Colon (tissue), 2 donors: ENCODE measurements around the gene DDR2.
"Not testable (repeated sequence)": the region's sequence is repeated elsewhere in the genome, so short reads cannot be mapped to it uniquely, and the experiment has no call there.

ENCODE experiments used
- FAIRE-seq: peaks from 2 replicates; lab custom pipeline; 2012; peaks lifted over from hg19 to GRCh38; lab: Jason Lieb, UNC
- donor health status: control.
- donor health status: control.

DDR2 gene

GRCh38 chr1:162632217-162632666 is at the start of gene DDR2:
Gene DDR2, plus strand, starts transcription at chr1:162632464. Its CDS starts 86,600 bp downstream, at chr1:162719064.
- no peak for FAIRE-seq

GRCh38 chr1:162582901-162583300 is 49.4 kb upstream of the DDR2 start:
- FAIRE-seq, result not testable (repeated sequence)

DNA sequence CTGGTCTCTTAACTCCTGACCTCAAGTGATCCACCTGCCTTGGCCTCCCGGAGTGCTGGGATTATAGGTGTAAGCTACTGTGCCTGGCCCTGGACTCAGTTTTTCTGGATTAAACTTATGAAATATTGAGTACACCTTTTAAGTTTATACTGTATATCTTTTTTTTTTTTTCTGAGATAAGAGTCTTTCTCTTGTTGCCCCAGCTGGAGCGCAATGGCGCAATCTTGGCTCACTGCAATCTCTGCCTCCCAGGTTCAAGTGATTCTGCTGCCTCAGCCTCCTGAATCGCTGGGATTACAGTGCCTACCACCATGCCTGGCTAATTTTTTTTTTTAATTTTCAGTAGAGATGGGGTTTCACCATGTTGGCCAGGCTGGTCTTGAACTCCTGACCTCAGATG is 47.2 kb upstream of the DDR2 start:
- not testable (repeated sequence) for FAIRE-seq

GRCh38 chr1:162587347-162587746 is 44.9 kb upstream of the DDR2 start:
- FAIRE-seq, result no peak

DNA sequence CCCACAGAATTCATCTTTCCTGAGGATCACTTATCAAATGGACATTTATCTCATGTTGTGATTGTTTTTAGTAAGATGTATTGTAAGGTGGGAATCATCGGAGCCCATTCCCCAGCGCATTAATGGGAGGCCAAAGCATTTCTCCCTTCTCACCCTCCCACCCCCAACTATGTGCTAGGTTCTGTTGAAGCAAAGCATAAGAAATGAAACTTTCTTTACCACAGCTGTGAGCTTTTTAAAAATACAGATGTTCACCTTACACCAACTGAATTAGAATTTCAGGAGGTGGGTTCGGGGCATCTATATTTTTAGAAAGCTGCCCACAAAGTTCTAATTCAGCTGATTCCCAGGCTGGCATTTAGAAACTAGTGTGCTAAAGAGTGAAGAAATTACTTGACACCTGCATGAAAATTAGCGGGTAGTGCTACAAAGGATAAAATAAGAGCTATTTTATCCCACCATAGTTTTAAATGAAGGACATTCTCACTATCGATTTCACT is 44.5 kb upstream of the DDR2 start:
- FAIRE-seq, result no peak

DNA sequence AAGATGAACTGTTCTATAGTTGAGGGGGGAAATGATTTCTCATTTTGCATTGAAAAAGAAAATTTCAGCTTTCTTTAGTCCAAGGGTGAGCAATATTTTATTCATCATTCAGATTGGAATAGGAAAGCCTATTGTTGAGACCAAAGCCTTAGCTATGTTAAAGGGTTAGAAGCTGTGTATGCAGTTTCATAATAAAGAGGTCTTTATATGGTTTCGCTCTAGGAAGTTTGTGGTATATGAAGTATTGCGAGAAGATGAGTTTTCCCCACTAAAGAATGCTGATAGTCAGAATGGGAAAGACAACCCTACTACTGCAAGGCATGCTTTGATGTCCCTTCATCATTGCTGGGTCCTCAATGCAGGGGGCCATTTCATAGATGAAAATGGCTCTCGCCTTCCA is 42.2 kb upstream of the DDR2 start:
- FAIRE-seq, result no peak

- FAIRE-seq, result no peak
Observed at GRCh38 chr1:162590686-162591085, 41.6 kb upstream of the DDR2 start.

DNA sequence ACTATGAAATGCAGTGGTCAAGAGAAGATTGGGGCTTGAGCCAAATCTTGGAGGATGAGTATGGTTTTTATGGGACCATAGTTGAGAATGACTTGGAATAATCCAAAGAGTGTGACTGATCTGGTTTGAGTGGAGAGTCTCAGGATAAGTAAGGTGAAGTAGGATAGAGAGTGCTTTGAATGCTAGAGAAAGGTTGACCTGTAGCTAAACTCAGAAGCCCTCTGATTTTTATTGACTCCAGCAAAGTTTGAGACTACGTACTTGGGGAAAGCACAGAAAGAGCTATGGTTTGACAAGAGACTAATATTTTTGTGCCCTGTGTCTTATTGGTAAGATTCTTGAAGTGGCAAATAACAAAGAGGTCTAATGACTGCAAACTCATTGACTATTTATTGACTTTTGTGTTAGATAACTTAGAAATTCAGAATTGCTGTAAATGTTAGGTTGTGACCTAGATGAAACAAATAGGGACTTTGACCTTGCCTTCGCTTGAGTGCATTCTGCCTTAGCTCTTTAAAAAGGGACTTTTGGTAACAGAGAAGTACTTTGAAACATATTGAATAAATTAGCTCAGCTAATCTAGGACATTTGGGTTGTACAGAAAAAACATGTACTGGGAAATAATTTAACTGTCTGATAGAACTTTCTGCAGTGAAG is 35.6 kb upstream of the DDR2 start:
- FAIRE-seq, result no peak

- no peak for FAIRE-seq
Observed at GRCh38 chr1:162599451-162599850, 32.8 kb upstream of the DDR2 start.

- not testable (repeated sequence) for FAIRE-seq
Observed at GRCh38 chr1:162603117-162603516, 29.1 kb upstream of the DDR2 start.

GRCh38 chr1:162605225-162605927 is 26.9 kb upstream of the DDR2 start:
- no peak for FAIRE-seq

DNA sequence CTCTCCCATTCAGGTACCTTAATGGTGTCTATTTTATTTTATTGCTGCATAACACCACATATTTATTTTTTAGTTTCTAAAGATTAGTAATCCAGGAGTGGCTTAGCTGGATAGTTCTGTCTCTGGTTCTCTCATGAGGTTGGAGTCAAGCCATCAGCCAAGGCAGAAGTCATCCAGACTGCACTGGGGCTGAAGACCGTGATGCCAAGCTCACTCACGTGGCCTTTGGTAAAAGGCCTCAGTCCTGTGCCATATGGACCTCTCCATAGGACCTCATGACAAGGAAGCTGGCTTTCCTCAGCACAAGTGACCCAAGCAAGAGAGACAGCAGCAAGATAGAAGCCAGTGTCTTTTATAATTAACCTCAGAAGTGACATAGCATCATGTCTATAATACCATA is 23.0 kb upstream of the DDR2 start:
- no peak for FAIRE-seq

DNA sequence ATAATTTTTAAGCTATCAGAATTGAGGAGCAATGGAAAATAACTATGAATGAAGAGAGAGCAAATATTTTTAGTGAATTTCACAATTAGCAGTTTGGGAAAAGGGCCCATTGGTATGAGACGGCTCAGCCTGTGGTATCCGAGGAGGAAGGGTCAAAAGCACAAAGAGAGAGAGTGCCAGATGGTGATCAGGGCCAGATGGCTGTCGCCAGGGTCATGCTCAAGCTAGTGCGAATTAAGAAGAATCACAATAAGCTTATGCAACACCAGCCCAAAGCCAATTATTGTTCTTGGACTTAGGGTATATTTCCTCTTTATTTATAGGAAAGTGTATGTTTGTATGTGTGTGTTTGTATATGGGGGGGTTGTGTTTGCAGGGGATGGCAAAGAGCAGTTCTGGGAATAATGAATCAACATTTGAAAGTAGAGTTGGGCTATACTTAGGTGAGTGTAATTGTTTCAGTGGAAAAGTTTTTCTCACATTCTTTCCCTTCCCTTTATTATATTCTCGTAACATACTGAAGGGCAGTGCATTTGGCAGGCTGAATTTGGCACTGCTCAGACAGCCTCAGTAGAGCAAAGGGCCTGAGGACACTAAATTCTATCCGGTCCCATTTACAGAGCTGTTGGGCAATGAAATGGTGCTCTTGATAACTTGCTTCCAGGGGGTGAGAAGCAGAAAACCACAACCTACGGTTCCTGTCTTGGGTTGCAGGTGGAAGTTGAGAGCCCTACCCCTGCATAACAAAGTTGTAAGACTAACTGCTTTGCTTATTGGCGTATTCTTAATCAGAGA is 19.5 kb upstream of the DDR2 start:
- no peak for FAIRE-seq

DNA sequence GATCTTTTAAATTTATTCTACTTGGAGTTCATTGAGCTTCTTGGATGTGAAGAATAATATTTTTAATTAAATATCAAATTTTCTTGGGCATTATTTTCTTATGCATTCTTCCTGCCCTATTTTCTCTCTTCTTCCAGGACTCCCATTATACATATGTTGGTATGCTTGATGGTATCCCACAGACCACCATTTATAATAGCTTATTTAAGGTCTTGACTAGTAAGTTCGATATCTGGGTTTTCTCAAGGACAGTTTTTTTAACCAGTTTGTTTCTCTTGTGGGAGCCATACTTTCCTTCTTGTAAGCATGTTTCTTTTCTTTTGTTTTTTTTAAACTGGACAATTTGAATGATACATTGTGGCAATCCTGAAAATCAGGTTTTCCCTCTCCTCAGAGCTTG is 15.4 kb upstream of the DDR2 start:
- FAIRE-seq, result no peak

DNA sequence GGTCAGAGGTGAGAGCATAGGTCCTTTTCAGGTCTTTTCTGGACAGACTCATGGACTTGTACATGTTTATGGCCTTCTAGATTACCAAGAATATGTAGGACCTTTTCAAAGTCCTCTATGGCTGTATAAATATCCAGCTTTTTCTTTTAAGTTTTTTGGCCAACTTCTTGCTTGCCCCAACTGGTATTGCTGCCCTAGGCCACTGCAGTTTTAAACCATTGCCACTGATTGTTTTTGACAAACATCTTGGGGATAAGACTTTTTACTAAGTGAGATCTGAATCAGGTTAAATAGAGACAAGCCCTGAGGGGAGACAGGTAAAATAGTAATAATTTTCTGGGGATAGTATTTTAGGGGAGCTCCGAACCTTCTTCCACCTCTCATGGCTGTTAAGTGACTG is 14.8 kb upstream of the DDR2 start:
- no peak for FAIRE-seq

GRCh38 chr1:162619076-162619475 is 13.2 kb upstream of the DDR2 start:
- no peak for FAIRE-seq

- FAIRE-seq, result no peak
Observed at GRCh38 chr1:162621256-162621655, 11.0 kb upstream of the DDR2 start.

DNA sequence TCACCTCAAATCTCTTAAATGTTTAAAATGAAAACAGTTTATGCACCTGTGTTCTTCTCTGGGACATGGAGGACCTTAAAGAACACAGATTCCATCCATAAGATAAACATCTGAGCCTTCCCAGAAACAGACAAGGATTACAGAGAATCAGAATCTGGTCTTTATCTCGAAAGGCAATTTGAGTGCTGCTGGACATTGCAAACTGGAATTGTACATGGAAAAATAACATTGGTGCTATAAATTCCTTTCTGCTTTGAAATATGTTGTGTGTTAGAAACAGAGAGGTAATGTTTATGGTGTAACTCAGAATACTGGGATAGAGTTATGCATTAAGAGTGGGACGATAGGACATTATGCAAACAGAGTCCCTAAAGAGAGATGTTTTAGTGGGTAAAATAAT is 6.6 kb upstream of the DDR2 start:
- no peak for FAIRE-seq

- no peak for FAIRE-seq
Observed at GRCh38 chr1:162626094-162626493, 6.2 kb upstream of the DDR2 start.

GRCh38 chr1:162626761-162627160 is 5.5 kb upstream of the DDR2 start:
- FAIRE-seq, result no peak

DNA sequence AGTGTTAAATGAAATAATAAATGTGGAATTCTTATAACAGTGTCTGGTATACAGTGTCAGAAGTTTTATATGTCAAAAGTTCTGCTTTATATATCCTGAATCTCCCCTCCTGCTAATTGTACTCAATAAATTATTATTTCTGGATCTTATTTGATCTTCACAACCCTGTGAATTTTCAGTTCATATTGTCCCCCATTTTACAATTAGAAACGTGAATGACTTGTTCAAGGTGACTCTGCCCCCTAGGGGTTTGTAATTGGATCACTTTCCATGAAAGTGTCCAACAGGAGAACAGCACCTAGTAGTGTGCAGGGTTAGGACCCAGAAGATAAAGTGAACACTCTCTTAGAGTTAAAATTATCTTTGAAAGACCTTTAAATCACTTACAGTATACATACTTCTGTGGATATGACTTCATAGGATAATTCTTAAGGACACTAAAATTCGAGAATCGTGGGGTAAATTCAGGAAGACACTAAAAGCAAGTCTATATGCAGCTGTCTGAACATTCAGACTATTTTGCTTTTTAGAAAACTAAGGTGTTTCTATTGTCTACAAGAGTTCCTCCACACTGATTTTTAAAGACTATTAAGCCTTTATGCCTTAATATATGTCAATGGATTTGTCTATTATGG is 4.5 kb upstream of the DDR2 start:
- no peak for FAIRE-seq

- no peak for FAIRE-seq
Observed at GRCh38 chr1:162629077-162629627, 3.1 kb upstream of the DDR2 start.
